Measurements from ENCODE around the gene COL9A3. TPM values are rescaled to one million over a fixed set of nuclear protein-coding genes. Genes with fewer than 3 reads are reported as not detected.

Gene COL9A3
- total RNA-seq, 1 donor from 2014 or later, result 1.1 TPM

- intact Hi-C loops (cut with DNase I), result no loop called here
- no peak overlapping the region for H3K27ac ChIP-seq
- H3K27me3 ChIP-seq, result no peaks in the 10 kb centered on the region
- DNase-seq (no peak), ATAC-seq (no peak)
- H3K9me3 ChIP-seq, result no peaks in the 10 kb centered on the region
- peaks cover 22% of the 10 kb centered on the region for H3K36me3 ChIP-seq
- peaks cover 19% of the 10 kb centered on the region for H3K4me1 ChIP-seq
- no peak overlapping the region for H3K4me3 ChIP-seq
- no peak for TF ChIP-seq CTCF (IDR thresholded peaks at IDR 0.05)
Measured at GRCh38 chr20:62878244-62879038, 61.6 kb downstream of the COL9A3 start.

GRCh38 chr20:62879275-62880146, 62.7 kb downstream of the COL9A3 start:
- no peak for DNase-seq
- Histone ChIP-seq H3K27ac (no peak overlapping the region), H3K36me3 (peaks cover 22% of the 10 kb centered on the region), H3K4me3 (no peak overlapping the region), H3K9me3 (no peaks in the 10 kb centered on the region), H3K4me1 (peaks cover 19% of the 10 kb centered on the region), H3K27me3 (no peaks in the 10 kb centered on the region)
- ATAC-seq, result no peak
- intact Hi-C loops (cut with DNase I), result no loop called here
- TF ChIP-seq CTCF (IDR thresholded peaks at IDR 0.05), result no peak

- ATAC-seq (no peak), DNase-seq (no peak)
- TF ChIP-seq CTCF (IDR thresholded peaks at IDR 0.05), result no peak
- Histone ChIP-seq H3K27ac (no peak overlapping the region), H3K4me1 (peaks cover 19% of the 10 kb centered on the region), H3K9me3 (no peaks in the 10 kb centered on the region), H3K27me3 (no peaks in the 10 kb centered on the region), H3K4me3 (no peak overlapping the region), H3K36me3 (peaks cover 22% of the 10 kb centered on the region)
- intact Hi-C loops (cut with DNase I), result no loop called here
Measured at GRCh38 chr20:62880147-62880934, 63.5 kb downstream of the COL9A3 start.

GRCh38 chr20:62880935-62881661, 64.2 kb downstream of the COL9A3 start:
- Histone ChIP-seq H3K9me3 (no peaks in the 10 kb centered on the region), H3K27ac (no peak overlapping the region), H3K4me3 (no peak overlapping the region), H3K4me1 (peaks cover 14% of the 10 kb centered on the region), H3K27me3 (no peaks in the 10 kb centered on the region), H3K36me3 (peaks cover 22% of the 10 kb centered on the region)
- DNase-seq, result no peak
- no peak for ATAC-seq
- no peak for TF ChIP-seq CTCF (IDR thresholded peaks at IDR 0.05)
- intact Hi-C loops (cut with DNase I), result no loop called here
